GM12801 (cell line): ENCODE results near the gene BUD23.

Experiments used
- CTCF ChIP-seq: IDR thresholded peaks from one replicate; pipeline ENCODE4 v1.5.1; 2011; ENCODE audit warnings: control low read depth; ENCODE audit not compliant: insufficient read length; ENCODE audit errors: extremely low read depth

The BUD23 gene

DNA sequence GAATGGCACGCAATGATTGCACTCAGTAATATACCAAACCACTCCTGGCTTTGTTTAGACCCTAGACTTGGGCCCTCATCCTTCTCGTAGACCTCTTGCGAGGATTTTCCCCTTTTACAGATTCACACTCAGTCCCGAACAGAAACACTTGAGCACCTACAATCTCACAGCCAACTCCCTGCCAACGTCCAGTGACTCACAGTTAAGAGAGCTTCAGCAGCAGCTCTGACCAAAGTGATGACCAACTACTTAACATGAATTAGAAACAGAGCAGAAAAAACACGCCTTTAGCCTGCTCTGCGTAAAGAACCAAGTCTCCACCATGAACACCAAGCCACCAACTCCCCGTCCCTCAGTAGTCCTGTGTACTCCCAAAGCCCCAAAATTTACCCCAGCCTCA lies 2.4 kb upstream of the BUD23 start:
- no peak for TF ChIP-seq CTCF

DNA sequence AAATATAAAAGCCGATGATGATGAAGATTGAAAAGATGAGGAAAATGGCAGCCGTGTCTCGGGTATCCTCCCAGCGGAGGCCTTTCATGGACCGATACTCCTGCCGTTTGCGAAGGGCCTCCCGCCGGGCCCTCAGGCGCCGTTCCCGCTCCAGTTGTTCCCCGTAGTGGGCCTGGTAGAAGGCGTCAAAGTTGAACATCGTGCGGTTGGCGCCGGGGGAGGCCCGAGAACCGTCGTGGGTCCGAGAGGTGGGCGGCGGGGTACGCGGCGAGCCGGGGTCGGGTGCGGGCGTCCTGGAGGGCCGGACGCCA lies 697 bp upstream of the BUD23 start:
- no peak for TF ChIP-seq CTCF

GRCh38 chr7:73683788-73684693 lies 644 bp downstream of the BUD23 start:
- TF ChIP-seq CTCF, result no peak

- TF ChIP-seq CTCF, result no peak
Measured at GRCh38 chr7:73685311-73685710, 1.9 kb downstream of the BUD23 start.

DNA sequence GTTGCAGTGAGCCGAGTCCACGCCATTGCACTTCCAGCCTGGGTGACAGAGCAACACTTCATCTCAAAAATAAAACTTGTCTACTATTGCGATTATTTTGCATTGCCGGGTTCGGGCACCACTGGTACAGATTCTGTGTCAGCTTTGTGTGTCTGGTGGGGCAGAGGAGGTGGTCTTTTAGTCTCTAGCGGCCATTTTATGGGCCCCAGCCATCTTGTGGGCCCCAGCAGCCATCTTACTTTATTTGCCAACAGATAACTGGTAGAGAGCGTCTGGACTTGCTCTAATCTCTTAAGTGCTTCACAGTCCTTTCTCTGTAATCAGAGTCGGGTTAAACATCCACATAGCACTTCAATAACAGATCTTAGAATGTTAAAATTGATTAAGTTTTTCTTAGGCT lies 4.9 kb downstream of the BUD23 start:
- TF ChIP-seq CTCF, result no peak

- TF ChIP-seq CTCF, result no peak
Measured at GRCh38 chr7:73690646-73691045, 7.2 kb downstream of the BUD23 start.

- TF ChIP-seq CTCF, result no peak
Measured at GRCh38 chr7:73696372-73696771, 13.0 kb downstream of the BUD23 start.
